Measurements from ENCODE around the gene PDGFA.

PDGFA gene

GRCh38 chr7:559396-559705, 39.7 kb upstream of the PDGFA start:
- no peak overlapping the region for H3K4me3 ChIP-seq (ENCODE audit: low read depth, low read length)
- in situ Hi-C loops (cut with HindIII; ENCODE audit: low pct_ligation_motif_present, low sequenced_read_pairs) = no loop called here
- no peak overlapping the region for H3K27ac ChIP-seq
- DNase-seq = no peak
- no peaks in the 10 kb centered on the region for H3K27me3 ChIP-seq (replicated peaks)
- H3K36me3 ChIP-seq (replicated peaks) = no peaks in the 10 kb centered on the region
- TF ChIP-seq CTCF (IDR thresholded peaks at IDR 0.05; ENCODE audit: low read depth, low read length, missing control alignments) = no peak

GRCh38 chr7:557558-557881, 37.9 kb upstream of the PDGFA start:
- TF ChIP-seq CTCF (IDR thresholded peaks at IDR 0.05; ENCODE audit: low read depth, low read length, missing control alignments) = no peak
- no peak for DNase-seq
- Histone ChIP-seq H3K27ac (no peak overlapping the region), H3K36me3 (replicated peaks) (no peaks in the 10 kb centered on the region), H3K4me3 (ENCODE audit: low read depth, low read length) (no peak overlapping the region), H3K27me3 (replicated peaks) (no peaks in the 10 kb centered on the region)
- in situ Hi-C loops (cut with HindIII; ENCODE audit: low pct_ligation_motif_present, low sequenced_read_pairs) = no loop called here

GRCh38 chr7:556837-557557, 37.4 kb upstream of the PDGFA start:
- no peaks in the 10 kb centered on the region for H3K27me3 ChIP-seq (replicated peaks)
- in situ Hi-C loops (cut with HindIII; ENCODE audit: low pct_ligation_motif_present, low sequenced_read_pairs) = no loop called here
- DNase-seq = no peak

GRCh38 chr7:556291-556826, 36.7 kb upstream of the PDGFA start:
- H3K27me3 ChIP-seq (replicated peaks) = no peaks in the 10 kb centered on the region
- in situ Hi-C loops (cut with HindIII; ENCODE audit: low pct_ligation_motif_present, low sequenced_read_pairs) = no loop called here
- no peak overlapping the region for H3K27ac ChIP-seq
- no peaks in the 10 kb centered on the region for H3K36me3 ChIP-seq (replicated peaks)
- no peak for DNase-seq
- no peak for TF ChIP-seq CTCF (IDR thresholded peaks at IDR 0.05; ENCODE audit: low read depth, low read length, missing control alignments)
- no peak overlapping the region for H3K4me3 ChIP-seq (ENCODE audit: low read depth, low read length)

More at GRCh38 chr7:556837-557557, 37.4 kb upstream of the PDGFA start:
- Histone ChIP-seq H3K36me3 (replicated peaks) (no peaks in the 10 kb centered on the region), H3K27ac (no peak overlapping the region), H3K4me3 (ENCODE audit: low read depth, low read length) (no peak overlapping the region)
- TF ChIP-seq CTCF (IDR thresholded peaks at IDR 0.05; ENCODE audit: low read depth, low read length, missing control alignments) = no peak

GRCh38 chr7:555551-556160, 36.0 kb upstream of the PDGFA start:
- Histone ChIP-seq H3K27ac (no peak overlapping the region), H3K27me3 (replicated peaks) (no peaks in the 10 kb centered on the region), H3K4me3 (ENCODE audit: low read depth, low read length) (no peak overlapping the region), H3K36me3 (replicated peaks) (no peaks in the 10 kb centered on the region)
- no peak for DNase-seq
- in situ Hi-C loops (cut with HindIII; ENCODE audit: low pct_ligation_motif_present, low sequenced_read_pairs) = no loop called here
- no peak for TF ChIP-seq CTCF (IDR thresholded peaks at IDR 0.05; ENCODE audit: low read depth, low read length, missing control alignments)

All from brain microvascular endothelial cell (primary cell).